Lung (tissue), 12 donors: Measurements from ENCODE around the gene BAIAP2. TPM values are rescaled to one million over a fixed set of nuclear protein-coding genes. Genes with fewer than 3 reads are reported as not detected.

ENCODE experiments used
- ATAC-seq: fragments of 200-7000 bp; cut with Tn5 transposase; one replicate; pipeline ENCODE4 v1.9.1; 2020; ENCODE audit warnings: moderate number of reproducible peaks; ENCODE audit not compliant: insufficient read depth, low FRiP score
- DNase-seq, 3 donors: peaks; one replicate each; pipeline ENCODE4 v3.0.0-alpha.2; 2013 to 2017
- H3K27ac ChIP-seq, 2 donors: one replicate each; pipeline ENCODE4 v1.5.1; 2013; ENCODE audit warnings: mild to moderate bottlenecking in 2 of 2, moderate library complexity in 2 of 2, control low read depth in 1 of 2, inconsistent platforms in 1 of 2, low read depth in 1 of 2, low read length in 1 of 2
- H3K27me3 ChIP-seq, 3 donors: one replicate each; pipeline ENCODE4 v1.5.1; 2013; ENCODE audit warnings: low read length in 2 of 3; ENCODE audit not compliant: control insufficient read depth in 3 of 3, insufficient read depth in 3 of 3
- H3K36me3 ChIP-seq, 4 donors: one replicate each; pipeline ENCODE4 v1.5.1; 2013; ENCODE audit warnings: low read length in 4 of 4, mild to moderate bottlenecking in 1 of 4, moderate library complexity in 1 of 4; ENCODE audit not compliant: control insufficient read depth in 4 of 4, insufficient read depth in 4 of 4
- H3K4me1 ChIP-seq, 5 donors: one replicate each; pipeline ENCODE4 v1.5.1; 2013; ENCODE audit warnings: low read length in 5 of 5, mild to moderate bottlenecking in 2 of 5, moderate library complexity in 1 of 5; ENCODE audit not compliant: control insufficient read depth in 5 of 5, insufficient read depth in 5 of 5
- H3K4me3 ChIP-seq: one replicate; pipeline ENCODE4 v1.5.1; 2013; ENCODE audit warnings: mild to moderate bottlenecking, control low read depth, moderate library complexity
- H3K9ac ChIP-seq, 2 donors: one replicate each; pipeline ENCODE4 v1.5.1; 2013; ENCODE audit warnings: low read length in 2 of 2, control low read depth in 1 of 2; ENCODE audit not compliant: insufficient read depth in 1 of 2
- H3K9me3 ChIP-seq, 4 donors: one replicate each; pipeline ENCODE4 v1.5.1; 2013; ENCODE audit warnings: low read length in 3 of 4, mild to moderate bottlenecking in 1 of 4, moderate library complexity in 1 of 4; ENCODE audit not compliant: control insufficient read depth in 4 of 4, insufficient read depth in 3 of 4
- CTCF ChIP-seq: IDR thresholded peaks from 2 replicates; pipeline ENCODE4 v1.5.1; 2012; ENCODE audit warnings: mild to moderate bottlenecking; ENCODE audit errors: control extremely low read depth, extremely low read depth
- WGBS, 2 donors: extraction: QIAGEN DNeasy Blood & Tissue Kit; methylation state at CpG; one replicate each; pipeline ENCODE4 v1.1.7; 2013; 5-methylcytosine and 5-hydroxymethylcytosine counted together
- polyA plus RNA-seq, 2 donors: library from polyadenylated mRNA; stranded (reverse); fragments of 200-250 nt; gene quantifications; one replicate each; pipeline ENCODE4 v1.2.1, GENCODE V29; 2013
- total RNA-seq, 2 donors: library from RNA; depleted of rRNA in 1 of 2; stranded (reverse); fragments of >200 nt in 1 of 2; gene quantifications; one replicate each; pipeline ENCODE4 v1.2.1, GENCODE V29; 2014 to 2021
- donor health status: control.
- donor health status: control.
- donor health status: Bipolar disorder and iron deficiency.
- donor health status: healthy.
- donor health status: DM: yes; HTN: yes; CAD: no.

The BAIAP2 gene
- total and polyA plus RNA-seq, 4 donors, result 59.2 to 141 (median 77.7) TPM

GRCh38 chr17:81124377-81124776 lies 89.4 kb downstream of the BAIAP2 start:
- Histone ChIP-seq H3K27me3 (peaks cover 0 to 4% (median 3%) of the 10 kb centered on the region in 3 donors), H3K9ac (no peak overlapping the region), H3K9me3 (no peaks in the 10 kb centered on the region), H3K4me1 (peaks cover 0 to 5% (median under 1%) of the 10 kb centered on the region in 5 donors), H3K4me3 (no peak overlapping the region), H3K36me3 (peaks cover 0 to 56% (median 0%) of the 10 kb centered on the region in 4 donors), H3K27ac (no peak overlapping the region)
- ATAC-seq, result no peak
- DNase-seq, result no peak
- WGBS, 2 donors, result 96% methylated on average over 18 of the region's 18 CpGs
- TF ChIP-seq CTCF, result no peak

DNA sequence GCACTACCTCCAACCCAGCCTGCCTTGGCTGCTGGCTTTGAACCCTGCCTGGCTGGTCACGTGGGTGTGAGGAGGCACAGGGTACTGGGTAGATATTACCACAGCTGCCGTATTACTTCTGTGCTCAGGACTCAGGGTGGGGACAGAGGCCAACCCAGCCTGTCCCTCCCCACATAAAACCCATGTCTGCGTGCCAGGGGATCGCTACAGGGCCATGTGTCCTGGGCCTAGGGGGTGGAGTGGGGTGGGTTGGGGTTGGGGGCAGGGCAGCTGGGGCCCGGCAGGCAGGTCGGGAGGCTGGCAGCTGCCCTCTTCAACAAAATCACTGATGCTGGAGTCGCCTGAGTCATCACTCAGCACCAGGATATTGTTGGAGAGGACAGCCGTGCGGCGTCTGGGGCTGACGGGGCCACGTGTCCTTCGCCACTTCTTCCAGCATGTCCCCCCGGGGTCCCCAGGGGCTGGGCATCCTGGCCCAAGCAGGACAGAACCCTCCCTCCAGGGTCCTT lies 90.7 kb downstream of the BAIAP2 start:
- H3K36me3 ChIP-seq, result peaks cover 0 to 53% (median 0%) of the 10 kb centered on the region in 4 donors
- no peak for TF ChIP-seq CTCF
- H3K9ac ChIP-seq, result no peak overlapping the region
- no peak overlapping the region for H3K27ac ChIP-seq
- peaks cover 0 to 4% (median 3%) of the 10 kb centered on the region in 3 donors for H3K27me3 ChIP-seq
- DNase-seq (no peak), ATAC-seq (no peak)
- WGBS, 2 donors, result 84 to 91% methylated on average over 14 of the region's 14 CpGs
- H3K9me3 ChIP-seq, result no peaks in the 10 kb centered on the region
- peaks cover 0 to 8% (median 0%) of the 10 kb centered on the region in 5 donors for H3K4me1 ChIP-seq
- H3K4me3 ChIP-seq, result no peak overlapping the region

GRCh38 chr17:81126281-81127132 lies 91.6 kb downstream of the BAIAP2 start:
- no peak overlapping the region for H3K27ac ChIP-seq
- no peak for ATAC-seq
- no peak for DNase-seq
- 86 to 88% methylated on average over 32 to 34 of the region's 34 CpGs for WGBS, 2 donors
- H3K4me3 ChIP-seq, result no peak overlapping the region
- TF ChIP-seq CTCF, result no peak
- peaks cover 0 to 11% (median 0%) of the 10 kb centered on the region in 5 donors for H3K4me1 ChIP-seq
- H3K9me3 ChIP-seq, result no peaks in the 10 kb centered on the region
- peaks cover 0 to 4% (median 3%) of the 10 kb centered on the region in 3 donors for H3K27me3 ChIP-seq
- no peak overlapping the region for H3K9ac ChIP-seq
- H3K36me3 ChIP-seq, result peaks cover 0 to 47% (median 0%) of the 10 kb centered on the region in 4 donors
